ENCODE data around the gene TNNT2.

TNNT2 gene

DNA sequence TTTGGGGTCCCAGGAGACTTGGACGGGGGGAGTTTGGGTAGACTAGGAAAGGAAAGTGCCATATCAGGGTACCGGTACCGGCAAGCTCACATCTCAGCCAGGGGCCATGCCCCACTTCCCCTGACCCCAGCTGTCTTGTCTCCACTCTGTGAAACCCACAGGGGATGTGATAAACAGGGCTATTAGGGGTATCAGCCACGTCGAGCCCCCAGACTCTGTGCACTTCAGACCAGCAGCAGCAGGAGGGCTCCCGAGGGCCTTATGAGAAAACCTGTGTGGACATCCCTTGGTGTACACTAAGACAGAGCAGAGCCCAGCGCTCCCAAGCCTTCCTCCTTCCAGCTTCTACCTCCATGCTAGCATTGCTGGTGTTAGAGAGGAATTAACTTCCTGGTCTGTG lies 46.3 kb downstream of the TNNT2 start:
- no peak for DNase-seq

DNA sequence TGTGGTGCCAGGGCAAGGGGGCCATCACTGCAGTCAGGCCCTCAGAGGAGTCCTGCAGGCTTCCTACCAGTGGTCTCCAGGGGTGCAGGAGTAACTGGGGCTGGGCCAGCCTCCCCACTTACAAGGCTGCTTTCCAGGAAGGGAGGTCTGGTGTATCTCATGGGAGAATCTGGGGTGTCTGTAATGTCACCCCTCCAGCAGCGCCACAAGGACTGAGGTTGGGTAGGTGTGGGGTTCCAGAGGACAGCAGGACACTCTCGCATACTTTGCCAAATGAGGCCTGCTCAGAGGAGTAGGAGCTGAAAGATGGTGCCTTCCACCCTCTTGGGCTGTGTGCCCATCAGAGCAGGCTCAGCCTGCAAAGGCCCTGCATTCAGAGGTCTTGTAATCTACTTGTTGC lies 46.9 kb downstream of the TNNT2 start:
- no peak for DNase-seq

DNA sequence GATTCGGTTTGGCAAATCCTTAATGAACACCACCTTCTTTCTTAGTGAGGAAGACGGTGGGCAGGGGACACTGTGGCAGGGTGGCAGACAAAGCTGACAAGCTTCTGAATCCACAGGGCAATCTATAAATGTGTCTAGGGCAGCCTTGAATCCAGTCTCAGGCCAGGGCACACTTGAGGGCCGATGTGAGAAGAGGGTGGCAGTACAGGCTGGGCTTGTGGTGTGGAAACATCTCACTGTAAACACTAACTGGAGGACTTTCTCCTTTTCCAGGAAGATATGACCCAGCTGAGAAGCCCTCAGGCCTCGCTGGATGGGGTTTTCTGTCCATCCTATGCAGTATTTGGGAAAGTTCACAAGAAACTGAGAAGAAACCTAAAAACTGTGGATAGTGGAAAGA lies 47.7 kb downstream of the TNNT2 start:
- no peak for DNase-seq

DNA sequence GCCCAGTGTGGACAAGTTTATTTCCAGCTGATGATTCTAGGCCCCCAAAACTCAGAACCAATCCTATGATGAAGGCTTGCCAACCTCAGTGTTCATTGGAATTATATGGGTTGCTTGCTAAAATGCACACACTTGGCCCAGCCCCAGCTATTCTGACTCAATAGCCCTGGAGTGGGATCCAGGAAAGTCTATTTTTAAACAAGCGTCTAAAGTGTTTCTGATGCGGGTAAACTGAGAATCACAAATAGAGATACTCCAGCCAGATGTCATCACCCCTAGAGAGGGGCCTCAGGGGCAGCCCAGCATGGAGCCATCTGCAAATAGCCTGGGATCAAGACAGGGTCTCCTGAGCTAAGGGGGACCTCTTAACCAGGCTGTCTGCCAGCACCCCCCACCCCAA lies 48.2 kb downstream of the TNNT2 start:
- DNase-seq: no peak

DNA sequence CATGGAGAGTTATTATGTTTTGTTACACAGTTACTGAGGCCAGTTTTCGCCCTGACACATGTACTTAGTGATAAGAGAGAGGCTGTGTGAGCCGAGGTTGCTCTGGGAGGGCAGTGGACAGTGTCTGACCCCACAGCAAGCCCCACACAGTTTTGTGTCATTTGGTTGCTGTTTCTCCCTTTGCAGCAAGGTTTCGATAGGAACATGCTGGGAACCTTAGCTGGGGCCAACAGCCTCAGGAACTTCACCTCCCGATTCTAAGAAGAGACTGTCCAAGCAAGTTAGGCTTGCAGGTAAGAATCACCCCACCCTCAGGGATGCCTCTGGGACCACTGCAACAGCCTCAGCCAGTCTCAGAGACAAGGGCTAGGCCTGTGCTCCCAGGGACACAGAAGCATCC lies 48.9 kb downstream of the TNNT2 start:
- no peak for DNase-seq

DNA sequence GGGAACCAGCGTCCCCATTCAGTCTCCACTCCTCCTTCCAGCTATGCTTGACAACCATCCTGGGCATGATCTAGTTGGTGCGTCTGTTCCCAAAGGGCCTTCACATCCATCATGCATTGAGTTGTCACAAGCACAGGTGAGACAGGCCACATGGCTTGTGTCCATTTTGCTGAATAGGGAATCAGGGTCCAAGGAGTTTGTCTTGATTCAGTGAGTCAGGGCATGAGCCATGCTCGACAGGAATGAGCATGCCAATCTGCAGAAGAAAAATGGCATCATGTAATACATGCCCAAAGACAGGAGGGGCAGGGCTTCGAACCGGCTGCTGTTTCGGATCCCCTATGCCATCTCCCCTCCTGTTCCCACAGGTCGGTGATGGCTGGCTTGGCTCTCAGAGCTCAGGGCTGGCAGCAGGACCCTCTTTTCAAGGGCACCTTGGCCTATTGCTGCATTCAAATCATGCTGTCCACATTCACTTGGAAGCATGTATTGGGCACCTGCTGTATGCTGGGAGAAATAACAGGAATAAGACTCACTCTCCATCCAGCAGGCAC lies 49.7 kb downstream of the TNNT2 start:
- DNase-seq: no peak

DNA sequence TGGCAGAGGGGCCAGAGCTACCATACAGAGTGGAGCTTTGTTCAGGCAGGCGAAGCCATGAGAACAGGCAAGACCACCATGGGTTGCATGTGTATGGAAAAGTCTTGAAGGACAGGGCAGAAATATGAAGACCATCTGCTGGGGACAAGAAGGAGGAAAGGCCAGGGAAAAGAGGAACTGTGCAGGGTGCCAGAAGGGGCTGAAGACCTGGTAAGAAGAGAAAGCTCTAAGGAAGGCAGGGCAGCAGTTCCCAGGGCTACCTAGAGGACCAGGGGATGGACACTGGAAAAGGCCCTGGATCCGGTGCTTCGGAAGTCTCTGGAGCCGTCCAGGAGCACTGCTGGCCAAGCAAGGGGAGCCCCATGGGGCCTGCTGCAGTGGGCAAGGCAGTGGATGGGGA lies 50.8 kb downstream of the TNNT2 start:
- no peak for DNase-seq

DNA sequence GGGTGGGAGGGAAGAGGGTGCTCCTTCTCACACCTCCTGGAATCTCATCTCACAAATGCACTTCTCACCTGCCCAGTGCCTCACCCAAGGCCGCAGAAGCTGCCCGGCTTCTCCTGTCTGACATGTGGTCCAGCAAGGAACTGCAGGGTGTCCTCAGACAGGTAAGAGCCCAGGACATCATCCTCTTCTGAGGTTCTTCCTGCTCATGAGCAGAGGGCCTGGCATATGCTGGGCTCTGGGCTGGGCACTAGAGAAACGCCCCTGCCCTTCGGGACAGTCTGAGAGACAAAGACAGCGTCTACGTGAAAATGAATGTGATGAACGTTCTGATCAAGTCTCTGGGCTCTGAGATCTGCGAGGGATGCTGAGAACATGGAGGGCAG lies 51.8 kb downstream of the TNNT2 start:
- no peak for DNase-seq

DNA sequence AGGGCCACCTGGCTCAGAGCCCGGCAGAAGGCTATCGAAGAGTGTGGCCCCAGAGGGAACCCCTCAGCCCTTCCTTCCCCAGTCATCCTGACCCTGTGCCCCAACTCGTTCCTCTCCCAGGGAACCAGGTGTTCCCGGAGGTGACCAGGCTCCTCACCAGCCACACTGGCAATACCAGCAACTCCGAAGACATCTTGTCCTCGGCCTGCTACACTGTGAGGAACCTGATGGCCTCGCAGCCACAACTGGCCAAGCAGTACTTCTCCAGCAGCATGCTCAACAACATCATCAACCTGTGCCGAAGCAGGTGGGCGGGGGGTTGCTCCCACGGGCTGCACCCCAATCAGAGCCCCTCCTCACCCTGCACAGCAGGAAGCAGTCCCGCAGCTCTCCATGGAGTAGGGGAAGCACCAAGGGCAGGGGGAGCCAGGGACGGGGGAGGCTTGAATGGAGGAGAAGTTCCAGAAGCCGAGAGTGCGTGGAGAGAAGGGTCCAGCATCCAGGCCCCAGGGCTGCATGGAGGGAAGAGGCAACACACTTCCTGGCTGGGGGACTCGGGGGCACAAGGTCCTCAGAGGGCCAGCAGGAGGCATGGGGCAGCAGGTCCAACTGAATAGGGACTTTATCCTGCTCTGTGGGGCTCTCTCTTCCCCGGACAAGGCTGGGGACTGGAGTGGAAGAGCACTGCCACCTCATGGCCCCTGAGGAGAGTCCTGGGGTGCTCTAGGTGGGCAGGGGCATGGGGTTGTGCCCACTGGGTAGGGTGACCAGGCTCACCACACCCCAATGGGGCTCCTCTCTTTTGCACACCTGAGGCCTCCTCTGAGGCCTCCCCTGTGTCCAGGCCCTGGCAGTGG lies 52.4 kb downstream of the TNNT2 start:
- DNase-seq: no peak

DNA sequence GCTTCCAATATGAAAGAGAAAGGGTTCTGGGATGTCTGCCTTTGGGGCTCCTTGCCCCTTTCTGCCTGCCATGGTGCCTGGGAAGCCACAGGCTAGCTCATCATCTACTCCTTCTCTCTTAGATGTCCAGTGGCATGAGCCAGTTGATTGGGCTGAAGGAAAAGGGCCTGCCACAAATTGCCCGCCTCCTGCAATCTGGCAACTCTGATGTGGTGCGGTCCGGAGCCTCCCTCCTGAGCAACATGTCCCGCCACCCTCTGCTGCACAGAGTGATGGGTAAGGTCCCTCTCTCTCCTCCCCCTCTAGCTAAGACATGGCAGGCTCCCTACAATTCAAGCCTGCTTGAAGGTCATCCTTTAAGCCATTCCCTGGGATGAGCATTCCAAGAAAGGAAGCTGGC lies 53.2 kb downstream of the TNNT2 start:
- no peak for DNase-seq

DNA sequence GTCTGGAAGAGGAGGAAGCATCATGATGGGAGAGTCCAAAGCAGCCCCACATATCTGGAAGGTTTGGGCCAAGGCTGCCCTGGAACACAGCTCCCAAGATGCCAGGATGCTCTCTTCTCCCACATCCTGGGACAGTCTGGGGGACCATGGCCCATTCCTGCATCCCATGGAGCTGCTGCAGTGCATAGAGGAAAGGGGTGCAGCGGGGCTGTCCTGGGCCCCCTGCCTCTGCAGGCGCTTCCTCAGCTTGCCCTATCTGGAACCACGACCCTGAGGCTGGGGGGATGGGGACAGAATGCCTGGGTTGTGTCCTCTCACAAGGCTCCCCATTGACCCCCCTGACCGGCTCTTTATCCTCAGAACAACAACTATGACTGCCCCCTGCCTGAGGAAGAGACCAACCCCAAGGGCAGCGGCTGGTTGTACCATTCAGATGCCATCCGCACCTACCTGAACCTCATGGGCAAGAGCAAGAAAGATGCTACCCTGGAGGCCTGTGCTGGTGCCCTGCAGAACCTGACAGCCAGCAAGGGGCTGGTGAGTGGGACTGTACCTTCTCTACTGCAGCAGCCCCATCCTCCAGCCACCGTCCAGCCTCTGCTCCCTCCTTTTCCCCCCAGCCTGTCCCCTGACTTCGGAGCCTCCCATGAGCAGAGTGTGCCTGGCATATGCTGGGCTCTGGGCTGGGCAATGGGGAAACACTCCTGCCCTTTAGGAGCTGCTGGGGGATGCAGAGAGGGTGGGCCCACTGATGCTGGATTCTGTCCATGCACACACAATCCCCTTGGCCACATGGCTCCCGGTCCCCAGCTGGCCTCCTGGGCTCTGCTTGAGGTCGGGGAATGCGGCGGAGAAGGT lies 54.6 kb downstream of the TNNT2 start:
- DNase-seq: no peak

DNA sequence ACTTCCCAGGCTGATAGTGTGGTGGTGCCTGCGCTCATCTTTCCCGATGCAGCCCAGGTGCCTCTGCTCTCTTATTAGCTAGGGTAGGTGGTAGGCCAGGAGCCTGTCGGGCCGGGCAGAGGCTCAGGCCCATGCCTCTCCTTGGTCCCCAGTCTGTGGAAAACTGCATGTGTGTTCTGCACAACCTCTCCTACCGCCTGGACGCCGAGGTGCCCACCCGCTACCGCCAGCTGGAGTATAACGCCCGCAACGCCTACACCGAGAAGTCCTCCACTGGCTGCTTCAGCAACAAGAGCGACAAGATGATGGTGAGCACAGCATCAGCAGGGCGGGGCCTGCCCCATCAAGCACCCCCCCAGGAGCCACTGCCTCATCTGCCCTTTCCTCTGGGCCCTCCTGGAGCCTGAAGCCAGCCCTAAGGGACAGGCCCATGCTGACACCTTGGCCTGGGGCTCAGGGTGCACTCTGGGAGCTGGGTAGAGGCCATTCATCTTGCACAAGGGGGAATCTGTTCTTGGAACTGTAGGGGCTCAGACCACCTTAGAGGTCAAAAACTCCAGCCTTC lies 55.6 kb downstream of the TNNT2 start:
- DNase-seq: no peak

DNA sequence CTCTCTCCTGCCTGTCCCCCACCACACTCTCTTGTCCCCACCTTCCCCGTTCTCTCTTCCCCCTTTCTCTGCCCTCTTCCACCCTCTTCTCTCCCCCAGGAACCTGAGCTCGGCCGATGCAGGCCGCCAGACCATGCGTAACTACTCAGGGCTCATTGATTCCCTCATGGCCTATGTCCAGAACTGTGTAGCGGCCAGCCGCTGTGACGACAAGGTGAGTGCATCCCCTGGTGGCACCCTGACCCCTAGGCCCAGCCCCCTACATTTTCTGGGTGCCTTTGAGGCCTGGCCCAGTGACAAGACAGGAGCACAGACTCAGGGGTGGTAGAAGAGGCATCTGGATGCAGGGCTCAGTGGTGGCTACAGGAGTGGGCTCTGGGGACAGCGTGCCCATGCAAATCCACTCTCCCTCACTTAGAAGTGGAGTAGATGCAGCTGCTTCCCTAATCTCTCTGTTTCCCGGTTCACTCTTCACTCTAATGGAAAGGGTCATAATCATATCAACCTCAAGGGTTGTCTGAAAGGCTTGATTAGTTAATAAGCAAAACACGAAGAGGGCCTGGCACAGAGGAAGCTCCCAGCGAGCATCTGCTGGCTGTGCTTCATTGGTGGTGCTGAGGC lies 57.2 kb downstream of the TNNT2 start:
- no peak for DNase-seq

DNA sequence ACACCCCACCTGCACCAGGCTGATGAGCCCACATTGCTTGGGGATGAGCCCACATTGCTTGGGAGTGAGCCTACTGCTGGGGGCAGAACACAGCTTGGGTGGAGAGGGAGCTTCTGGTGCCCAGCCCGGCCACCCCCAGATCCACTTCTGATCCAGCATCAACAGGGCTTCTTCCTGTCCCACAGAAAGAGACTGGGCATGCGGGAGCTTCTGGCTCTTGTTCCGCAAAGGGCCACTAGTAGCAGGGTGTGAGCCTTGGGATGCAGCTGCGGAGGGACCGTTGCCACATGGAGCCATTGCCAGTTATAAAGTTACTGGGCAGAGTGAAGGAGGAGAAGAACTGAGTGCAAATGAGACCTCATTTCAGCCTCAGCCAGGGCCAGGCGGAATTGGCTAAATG lies 57.8 kb downstream of the TNNT2 start:
- no peak for DNase-seq

DNA sequence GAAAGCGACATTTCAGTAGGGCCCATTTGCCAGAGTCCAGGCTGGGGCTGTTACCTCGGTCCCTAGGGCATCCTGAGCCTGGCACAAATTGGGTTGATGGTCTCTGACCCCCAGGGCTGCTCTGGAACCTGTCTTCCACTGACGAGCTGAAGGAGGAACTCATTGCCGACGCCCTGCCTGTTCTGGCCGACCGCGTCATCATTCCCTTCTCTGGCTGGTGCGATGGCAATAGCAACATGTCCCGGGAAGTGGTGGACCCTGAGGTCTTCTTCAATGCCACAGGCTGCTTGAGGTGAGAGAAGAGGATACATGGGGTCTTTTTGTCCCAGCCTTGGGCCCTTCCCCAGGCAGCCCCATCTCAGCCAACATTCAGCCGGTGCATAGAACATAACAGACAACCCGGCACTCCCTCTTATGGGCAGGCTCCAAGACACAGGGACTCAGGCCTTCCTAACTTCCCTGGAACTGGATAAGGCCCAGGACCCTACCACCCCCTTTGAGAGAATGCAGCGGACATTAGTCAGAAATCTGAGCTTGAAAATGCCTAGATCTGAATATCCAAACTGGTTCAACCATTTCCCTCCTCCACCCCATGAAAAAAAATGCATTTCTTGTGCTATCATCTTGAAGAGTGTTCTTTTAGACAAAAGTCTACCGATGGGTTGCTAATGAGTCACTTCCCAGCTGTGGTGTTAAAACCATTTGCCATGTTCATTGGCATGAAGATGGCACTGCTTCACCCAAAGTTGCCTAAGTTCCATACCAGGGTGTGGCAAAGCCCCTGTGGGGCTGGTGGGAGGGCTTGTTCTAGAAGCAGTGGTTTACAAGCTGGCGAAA lies 58.8 kb downstream of the TNNT2 start:
- no peak for DNase-seq

DNA sequence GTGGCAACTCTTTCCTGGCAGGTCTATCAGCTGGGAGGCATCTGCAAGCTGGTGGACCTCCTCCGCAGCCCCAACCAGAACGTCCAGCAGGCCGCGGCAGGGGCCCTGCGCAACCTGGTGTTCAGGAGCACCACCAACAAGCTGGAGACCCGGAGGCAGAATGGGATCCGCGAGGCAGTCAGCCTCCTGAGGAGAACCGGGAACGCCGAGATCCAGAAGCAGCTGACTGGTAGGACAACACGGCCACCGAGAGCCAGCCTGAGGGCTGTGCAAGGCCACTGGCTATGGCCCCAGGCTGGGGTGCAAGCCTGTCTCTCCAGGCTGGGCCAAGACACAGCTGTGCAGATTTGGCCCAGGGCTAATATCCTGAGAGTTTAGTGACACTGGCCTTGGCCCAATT lies 59.9 kb downstream of the TNNT2 start:
- no peak for DNase-seq

DNA sequence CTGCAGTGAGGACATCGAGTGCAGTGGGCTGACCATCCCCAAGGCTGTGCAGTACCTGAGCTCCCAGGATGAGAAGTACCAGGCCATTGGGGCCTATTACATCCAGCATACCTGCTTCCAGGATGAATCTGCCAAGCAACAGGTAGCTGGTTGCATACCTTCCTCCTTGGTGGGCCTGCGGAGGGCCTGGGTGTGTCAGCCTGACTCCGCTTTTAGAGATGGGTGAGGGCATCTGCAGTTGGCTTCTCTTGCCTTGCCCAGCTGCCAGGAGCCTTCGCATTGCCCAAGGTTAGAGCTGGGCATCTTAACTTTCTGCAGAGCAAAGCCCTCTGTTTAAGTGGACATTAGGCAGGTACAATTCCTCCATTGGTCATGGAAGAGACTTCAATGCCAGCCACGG lies 60.9 kb downstream of the TNNT2 start:
- DNase-seq: no peak

DNA sequence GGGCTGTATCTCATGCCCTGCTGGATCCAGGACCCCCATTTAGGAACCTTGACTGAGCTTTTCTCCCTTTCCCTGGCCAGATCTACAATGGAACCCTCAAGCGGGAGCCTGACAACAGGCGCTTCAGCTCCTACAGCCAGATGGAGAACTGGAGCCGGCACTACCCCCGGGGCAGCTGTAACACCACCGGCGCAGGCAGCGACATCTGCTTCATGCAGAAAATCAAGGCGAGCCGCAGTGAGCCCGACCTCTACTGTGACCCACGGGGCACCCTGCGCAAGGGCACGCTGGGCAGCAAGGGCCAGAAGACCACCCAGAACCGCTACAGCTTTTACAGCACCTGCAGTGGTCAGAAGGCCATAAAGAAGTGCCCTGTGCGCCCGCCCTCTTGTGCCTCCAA lies 64.4 kb downstream of the TNNT2 start:
- no peak for DNase-seq

DNA sequence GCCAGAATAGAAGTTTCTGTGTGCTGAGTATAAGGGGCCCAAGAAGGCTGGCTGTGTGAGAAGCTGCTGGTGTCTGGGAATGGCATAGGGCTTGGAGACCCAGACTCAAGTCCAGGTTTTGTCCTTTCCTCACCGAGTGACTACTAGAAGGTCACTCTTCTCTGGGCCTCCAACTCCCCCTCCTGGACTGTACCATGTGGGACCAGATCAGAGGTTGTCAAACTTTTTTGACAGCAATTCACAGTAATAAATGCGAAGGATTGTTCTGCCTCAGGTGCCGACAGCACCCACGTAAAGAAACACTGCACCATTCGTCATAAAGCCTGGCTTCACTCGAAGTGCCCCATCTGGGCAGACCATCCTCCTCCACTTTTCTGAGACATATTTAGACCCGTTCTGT lies 65.2 kb downstream of the TNNT2 start:
- no peak for DNase-seq

DNA sequence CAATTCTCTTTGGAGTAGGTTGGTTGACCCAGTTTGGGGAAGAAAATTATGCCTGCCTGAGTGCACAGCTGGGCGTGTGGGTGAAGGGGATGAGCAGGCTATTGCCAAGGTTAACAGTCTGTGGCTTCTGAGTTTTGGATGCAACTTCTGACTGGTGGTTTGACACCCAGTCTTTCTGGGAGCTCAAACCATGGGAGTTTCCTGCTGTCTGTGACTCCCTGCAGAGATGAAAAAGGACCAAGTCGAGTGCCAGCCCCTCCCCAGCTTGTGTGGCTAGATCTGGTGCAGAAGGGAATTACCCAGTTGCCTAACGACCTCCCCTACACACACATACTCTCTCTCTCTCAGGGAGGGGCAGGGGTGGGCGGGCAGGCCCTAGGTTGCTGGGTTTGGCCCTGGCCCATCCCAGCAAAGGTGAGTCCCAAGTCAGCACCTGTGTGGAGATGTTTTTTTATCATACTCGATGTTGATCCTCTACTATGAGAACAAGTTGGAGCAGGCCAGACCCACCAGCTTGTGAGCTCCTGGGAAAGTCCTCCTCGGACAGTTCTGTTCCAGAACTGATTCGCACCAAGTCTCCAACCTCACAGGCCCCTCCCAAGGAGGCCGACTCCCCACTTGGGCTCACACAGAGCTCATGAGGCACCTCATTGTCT lies 66.0 kb downstream of the TNNT2 start:
- DNase-seq: no peak

DNA sequence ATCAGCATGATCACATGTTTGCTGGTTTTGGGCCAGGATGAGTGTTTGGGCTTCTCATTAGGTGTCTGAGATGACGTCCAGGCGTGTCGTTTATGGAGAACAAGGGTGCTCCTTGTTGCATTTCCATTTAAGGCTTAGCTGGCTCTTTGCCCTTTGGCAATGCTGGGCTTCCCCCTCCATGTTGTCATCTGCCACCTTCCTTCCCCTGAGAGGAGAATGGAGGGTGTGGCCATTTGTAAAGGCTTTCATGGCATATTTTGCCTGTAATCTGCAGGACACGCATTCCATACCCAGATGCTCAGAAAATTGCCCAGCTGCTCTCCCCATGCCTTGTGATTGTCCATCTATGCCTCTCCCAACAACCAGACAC lies 66.5 kb downstream of the TNNT2 start:
- DNase-seq: no peak
